Posterior vena cava (tissue), 2 donors: Measurements from ENCODE around the gene NINJ2. TPM values are rescaled to one million over a fixed set of nuclear protein-coding genes. Genes with fewer than 3 reads are reported as not detected.
A peak's percentile ranks its signal among the peaks of the same experiment; 100 is the strongest.
"Not testable (repeated sequence)": the region's sequence is repeated elsewhere in the genome, so short reads cannot be mapped to it uniquely, and the experiment has no call there.

ENCODE experiments used
- DNase-seq: peaks from one replicate; pipeline ENCODE4 v3.0.0-alpha.2; 2020; ENCODE audit warnings: low spot score
- intact Hi-C, 2 donors: fragments of 100-400 bp; cut with DNase I; formaldehyde crosslinking; loops; one replicate each; pipeline versions ENCODE4 v1.14.1 to v1.14.2; 2022 to 2023
- total RNA-seq, 2 donors: library from RNA; stranded (reverse); fragmentation: NEBNext Ultra II Directional; extraction: Animal tissue kit (Norgen Biotek cat#: 25700); gene quantifications; one replicate each; pipeline ENCODE4 v1.2.1, GENCODE V29; 2021
- donor health status: DM: yes; HTN: yes; CAD: no.
- donor health status: DM: yes; HTN: yes; CAD: no.

Gene NINJ2
- total RNA-seq, 2 donors from 2014 or later = 4.6 to 5.6 TPM

DNA sequence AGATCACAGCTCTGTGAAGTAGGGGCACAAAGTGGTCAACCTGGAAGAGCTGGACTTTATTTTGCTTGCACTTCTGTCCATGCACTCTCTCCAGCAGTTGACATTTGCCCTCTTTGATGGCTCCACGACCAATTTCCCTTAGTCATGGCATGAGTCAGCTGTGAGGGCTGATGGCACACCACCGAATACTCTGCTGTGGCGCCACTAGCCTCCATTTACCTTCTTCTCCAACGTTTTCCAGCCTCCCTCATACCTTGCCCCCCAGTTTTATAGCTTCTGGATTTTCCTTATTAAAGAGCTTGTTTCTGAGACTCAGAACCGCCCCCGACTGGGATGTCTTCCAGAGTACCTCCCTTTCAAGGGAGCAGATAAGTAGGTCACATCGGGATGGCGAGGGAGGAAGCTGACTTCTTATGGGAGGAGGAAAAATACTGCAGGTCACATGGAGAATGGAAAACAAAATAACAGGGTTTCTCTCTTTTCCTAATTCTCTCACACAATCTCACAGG is 17.6 kb downstream of the NINJ2 start:
- intact Hi-C loops = loop anchor here in 1 of 2 donors (10.0 kb wide), 1 partner anchor 71 kb away; no protein-coding TSS in a partner anchor
- DNase-seq = peak; percentile 43

DNA sequence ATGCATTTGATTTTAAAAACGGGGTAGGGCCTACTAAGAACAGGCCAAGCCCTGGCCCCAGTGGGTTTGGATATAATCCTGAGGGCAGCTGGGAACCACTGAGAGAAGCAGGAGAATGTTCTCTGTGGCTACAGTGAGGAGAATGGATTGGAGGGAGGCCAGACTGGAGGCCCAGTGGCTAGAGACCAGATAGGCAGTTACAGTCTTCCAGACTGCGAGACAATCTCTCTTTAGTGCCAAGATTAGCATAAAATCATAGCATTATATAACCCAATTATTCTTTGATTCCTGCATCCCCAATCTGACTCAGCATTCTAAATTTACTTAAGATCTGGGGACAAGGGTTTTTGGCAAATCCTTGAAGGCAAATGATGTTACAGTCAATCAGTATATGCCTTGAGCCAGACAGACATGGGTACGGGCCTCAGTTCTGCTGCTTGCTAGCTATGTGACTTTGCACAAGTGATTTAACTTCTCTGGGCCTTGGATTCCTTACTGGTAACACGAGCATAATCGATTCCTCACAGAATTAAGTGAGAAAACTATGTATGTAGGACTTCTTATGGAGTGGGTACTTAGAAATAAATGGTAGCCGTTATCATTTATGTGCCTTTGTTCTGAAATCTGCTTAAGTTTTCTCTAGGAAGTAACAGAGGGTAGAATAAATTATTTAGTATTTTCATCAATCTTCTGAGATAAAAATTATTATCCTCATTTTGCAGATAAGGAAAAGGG is 18.3 kb downstream of the NINJ2 start:
- intact Hi-C loops = loop anchor here (5.0 to 10.0 kb wide), 3 partner anchors 68 to 107 kb away; partner anchors contain the start of gene WNK1 (in 1 of the 2)
- DNase-seq = peak; percentile 58

DNA sequence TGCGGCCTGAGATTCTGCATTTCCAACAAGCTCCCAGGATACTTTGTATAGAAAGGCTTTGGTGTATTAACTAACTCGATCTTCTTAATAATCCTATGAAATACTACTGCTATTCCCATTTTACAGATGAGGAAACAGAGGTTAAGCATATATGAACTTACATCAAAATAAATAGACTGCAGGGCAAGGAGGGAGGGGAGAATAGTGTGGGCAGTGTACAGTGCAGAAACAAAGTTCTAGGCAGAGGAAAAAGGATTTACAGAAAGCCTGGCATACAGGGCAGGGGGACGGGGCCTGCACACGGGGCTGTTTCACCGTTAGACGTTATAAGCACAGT is 19.0 kb downstream of the NINJ2 start:
- intact Hi-C loops = loop anchor here (5.0 to 10.0 kb wide), 3 partner anchors 67 to 108 kb away; partner anchors contain the start of gene WNK1 (in 1 of the 2)
- DNase-seq = peak; percentile 43

DNA sequence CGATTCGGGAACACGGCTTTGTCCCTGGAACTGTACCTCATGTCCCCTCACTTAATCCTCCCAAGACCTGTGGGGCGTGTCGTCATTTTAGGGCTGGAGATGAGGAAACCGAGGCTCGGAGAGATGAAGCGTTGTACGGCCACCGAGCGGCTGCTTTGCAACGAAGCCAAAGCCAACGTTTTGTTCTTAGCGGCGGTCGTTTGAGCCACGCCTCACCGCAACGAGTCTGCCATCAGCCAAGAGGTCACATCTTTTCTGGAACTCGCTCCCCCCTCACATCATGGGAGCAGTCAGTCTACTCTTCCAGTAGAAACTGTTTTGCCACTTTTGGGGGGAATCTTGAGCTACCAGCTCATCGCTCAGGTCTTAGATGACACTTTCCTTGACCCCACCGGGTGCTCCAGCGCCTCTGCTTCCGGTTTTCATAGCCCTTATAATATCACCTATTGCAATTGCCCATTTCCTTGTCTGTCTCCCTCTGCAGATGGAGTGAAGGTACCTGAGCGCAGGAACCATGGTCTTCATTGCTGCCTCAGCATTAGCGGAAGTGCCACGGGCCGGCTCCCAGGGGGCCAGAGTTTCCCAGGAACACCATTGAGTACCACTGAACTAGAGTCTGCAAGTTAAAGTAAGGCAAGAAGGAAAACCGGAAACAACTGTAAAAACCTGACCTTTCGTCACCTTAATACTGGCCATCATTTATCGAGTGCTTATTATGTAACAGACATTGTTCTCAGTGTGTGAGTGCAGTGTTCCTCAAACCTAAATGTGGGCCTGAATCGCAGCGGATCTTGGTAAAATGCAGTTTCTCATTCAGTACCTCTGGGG is 19.6 kb downstream of the NINJ2 start:
- intact Hi-C loops = loop anchor here (5.0 to 10.0 kb wide), 3 partner anchors 66 to 109 kb away; partner anchors contain the start of gene WNK1 (in 1 of the 2)
- DNase-seq = peak; percentile 84

DNA sequence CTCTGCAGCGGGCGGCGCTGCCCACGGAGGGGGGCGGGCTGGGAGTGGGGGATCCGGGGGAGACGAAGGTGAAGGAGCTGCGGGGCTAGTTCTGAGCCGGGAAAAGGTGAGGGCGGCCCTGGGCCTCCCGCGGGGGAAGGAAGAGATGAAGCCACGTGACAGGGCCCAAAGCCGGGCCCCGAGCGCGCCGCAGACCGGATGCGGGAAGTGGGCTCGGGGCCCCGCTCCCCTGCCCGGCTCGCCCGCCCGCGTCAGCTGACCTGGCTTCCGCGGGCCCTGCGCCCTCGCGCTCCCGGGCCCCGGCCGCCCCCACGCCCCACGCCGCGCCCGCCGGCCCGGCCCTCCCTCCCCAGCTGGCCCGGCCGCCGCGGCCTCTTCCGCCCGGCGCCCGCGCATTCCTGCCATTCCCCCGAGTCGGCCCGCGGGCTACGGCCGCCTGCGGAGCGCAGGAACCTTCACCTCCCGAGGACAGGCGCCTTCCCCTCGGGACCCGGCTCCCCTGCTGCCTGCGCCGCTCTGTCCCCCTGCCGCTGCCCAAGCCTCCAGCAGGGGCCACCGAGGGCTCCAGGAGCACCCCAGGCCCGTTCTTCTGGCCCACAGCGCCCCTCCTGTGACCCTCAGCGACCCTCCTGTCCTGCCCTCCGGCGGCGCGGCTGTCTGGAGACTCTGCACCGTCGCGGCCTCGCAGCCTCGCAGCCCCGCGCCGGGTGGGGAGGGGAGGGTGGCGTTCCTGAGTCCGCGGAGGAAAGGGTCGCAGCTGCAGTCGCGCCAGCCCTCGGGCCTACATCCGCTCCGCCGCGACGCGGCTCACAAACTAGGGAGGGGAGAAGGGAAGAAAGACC is 20.4 kb downstream of the NINJ2 start:
- DNase-seq = peak; percentile 92
- intact Hi-C loops = loop anchor here (5.0 to 10.0 kb wide), 3 partner anchors 66 to 109 kb away; partner anchors contain the start of gene WNK1 (in 1 of the 2)

DNA sequence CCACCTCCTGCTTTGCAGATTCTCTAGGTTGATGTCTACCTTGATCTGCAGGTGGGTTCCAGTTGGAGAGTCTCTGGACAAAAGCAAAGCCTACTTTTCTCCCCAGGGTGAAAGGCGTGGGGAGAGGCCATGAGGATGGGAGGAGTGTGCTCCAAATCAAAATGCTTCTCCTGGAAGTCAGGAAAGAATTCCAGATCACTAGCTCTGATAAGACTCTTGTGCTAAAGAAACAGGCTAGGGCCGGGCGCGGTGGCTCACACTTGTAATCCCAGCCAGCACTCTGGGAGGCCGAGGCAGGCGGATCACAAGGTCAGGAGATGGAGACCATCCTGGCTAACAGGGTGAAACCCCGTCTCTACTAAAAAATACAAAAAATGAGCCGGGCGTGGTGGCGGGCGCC is 21.9 kb downstream of the NINJ2 start:
- intact Hi-C loops = loop anchor here (5.0 to 10.0 kb wide), 3 partner anchors 64 to 111 kb away; partner anchors contain the start of gene WNK1 (in 1 of the 2)
- peak; percentile 69 for DNase-seq

DNA sequence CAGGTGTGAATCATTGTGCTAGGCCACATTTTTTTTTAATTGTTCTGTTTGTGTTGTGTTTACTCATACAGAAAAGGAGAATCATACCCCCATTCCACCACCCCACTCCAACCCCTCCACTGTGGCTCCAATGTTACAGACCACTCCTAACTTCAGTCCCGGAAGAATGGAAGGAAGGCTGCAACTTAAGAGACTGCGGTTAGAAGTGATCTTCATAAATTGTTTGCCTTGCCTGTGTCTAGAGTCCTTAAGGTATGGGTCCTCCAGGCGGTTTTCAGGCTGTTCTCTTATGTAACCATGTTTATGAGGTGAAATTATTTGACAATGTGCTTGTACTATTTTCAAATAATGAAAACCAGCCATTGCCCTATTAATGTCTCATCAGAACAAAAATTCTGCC is 22.5 kb downstream of the NINJ2 start:
- intact Hi-C loops = loop anchor here (5.0 to 10.0 kb wide), 3 partner anchors 63 to 112 kb away; partner anchors contain the start of gene WNK1 (in 1 of the 2)
- peak; percentile 16 for DNase-seq

DNA sequence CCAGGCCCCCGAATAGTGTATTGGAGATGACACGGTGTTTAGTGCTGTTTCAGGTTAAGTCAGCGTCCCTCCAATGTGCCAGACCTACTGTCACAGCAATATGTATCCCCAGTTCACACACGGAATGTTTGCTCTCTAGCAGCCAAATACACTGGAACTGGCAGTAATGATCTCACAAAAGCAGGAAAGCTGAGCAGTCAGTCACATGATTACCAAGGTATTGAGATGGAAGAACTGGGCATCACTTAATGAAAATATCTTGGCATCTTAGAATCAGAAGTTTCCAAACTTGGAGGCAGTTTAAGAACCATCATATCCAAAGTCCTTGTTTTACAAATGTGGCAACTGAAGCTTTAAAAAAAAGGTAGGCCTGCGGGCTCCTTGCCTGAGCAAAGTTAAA is 23.3 kb downstream of the NINJ2 start:
- intact Hi-C loops = loop anchor here (5.0 to 10.0 kb wide), 3 partner anchors 63 to 112 kb away; partner anchors contain the start of gene WNK1 (in 1 of the 2)
- peak; percentile 4 for DNase-seq

DNA sequence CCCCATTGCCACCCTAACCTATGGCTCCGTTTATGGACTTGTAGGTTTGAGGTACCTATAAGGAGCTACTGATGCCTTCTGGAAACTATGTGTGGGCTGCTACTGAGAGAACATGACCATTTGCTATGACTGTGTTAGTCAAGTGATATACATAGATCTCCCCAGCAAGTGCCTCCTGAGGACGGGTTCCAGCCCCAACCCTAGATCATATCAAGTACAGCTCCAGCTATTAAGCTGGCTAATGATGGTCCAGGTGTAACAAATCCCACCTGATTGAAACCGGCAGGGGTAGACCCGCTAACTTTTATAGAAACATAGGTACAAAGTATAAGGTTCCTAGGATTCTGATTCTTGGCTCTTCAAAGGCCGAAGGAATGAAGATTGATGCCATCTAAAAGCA is 23.7 kb downstream of the NINJ2 start:
- peak; percentile 2 for DNase-seq
- intact Hi-C loops = no loop called here

DNA sequence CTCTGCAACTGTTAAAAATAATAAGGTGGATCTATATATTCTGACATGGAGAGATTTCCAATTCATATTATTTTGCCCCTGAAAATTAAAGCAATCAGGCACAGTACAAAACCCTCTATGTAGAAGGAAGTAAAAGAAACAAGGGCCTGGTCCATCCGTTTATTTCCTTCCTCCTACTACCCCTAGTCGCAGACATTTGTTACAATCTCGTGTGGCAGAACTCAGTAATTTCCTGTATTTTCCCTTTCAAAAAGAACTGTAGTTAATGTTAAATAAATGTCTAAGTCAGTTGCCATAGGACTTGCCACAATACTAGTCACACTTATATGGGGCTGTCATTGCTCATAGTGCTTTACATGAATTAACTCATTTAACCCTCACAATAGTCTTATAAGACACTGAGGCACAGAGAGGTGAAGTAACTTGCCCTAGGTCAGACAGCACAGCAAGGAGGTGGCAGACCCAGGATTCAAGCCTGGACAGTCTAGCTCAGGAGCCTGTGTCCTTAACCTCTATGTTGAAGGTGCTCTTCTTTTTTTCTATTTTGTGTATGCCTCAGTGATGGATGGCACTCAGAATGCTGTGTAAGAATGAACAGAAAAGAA is 24.2 kb downstream of the NINJ2 start:
- peak; percentile 5 for DNase-seq
- intact Hi-C loops = no loop called here

DNA sequence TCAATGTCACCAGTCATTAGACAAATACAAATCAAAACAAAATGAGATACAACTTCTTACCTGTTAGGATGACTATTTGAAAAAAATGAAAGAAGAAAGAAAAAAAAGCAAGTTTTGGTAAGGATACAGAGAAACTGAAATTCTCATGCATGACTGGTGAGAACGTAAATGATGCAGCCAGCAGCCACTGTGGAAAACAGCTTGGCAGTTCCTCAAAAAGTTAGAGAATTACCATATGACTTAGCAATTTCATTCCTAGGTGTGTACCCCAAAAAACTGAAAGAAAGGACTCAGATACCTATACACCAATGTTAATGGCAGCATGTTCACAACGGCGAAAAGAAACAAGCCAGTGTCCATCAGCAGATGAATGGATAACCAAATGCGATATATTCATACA is 26.6 kb downstream of the NINJ2 start:
- intact Hi-C loops = no loop called here
- peak; percentile 10 for DNase-seq

DNA sequence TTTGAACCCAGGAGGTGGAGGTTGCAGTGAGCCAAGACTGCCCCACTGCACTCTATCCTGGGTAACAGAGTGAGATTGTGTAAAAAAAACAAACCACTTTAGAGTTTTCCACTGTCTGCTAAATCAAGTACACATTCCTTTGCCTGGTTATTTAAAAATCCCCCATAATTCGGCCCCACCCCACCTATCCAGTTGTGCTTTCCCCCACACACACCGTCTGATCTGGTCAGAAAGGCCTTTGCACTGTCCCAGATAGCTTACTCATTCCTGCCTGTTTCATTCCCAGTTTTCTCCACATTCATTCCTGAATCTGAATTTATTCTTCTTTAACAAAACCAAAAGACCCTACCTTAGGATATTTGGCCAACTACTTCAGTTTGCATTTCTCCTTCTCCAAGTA is 29.5 kb downstream of the NINJ2 start:
- peak; percentile 13 for DNase-seq
- intact Hi-C loops = no loop called here

DNA sequence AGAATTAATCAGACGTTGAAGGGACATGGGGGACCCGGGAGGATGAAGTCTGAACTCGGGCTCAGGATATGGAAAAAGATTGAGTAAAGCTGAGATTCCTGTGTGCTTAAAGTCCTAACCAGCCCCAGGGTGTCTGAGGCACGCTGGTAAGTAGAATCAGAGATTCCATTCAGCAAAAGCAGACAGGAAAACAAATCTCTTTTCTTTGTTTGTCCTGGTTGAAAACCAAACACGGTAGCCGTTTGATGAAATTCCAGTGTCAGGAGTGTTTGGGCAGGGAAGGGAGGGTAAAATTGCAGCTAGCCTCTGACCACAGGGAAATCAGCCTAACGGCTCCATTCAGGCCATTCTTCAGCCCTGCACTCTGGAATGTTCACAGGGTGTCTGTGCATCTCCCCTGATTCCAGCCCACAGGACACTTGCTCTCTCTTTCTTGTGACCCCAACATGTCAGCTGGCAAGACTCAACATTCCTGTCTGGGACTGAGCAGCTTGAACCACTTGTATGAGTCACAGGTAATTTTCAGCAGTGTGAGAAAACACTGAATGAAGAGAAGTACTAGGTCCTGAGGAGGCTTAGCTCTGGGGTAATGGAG is 31.0 kb downstream of the NINJ2 start:
- DNase-seq = peak; percentile 73
- intact Hi-C loops = no loop called here

DNA sequence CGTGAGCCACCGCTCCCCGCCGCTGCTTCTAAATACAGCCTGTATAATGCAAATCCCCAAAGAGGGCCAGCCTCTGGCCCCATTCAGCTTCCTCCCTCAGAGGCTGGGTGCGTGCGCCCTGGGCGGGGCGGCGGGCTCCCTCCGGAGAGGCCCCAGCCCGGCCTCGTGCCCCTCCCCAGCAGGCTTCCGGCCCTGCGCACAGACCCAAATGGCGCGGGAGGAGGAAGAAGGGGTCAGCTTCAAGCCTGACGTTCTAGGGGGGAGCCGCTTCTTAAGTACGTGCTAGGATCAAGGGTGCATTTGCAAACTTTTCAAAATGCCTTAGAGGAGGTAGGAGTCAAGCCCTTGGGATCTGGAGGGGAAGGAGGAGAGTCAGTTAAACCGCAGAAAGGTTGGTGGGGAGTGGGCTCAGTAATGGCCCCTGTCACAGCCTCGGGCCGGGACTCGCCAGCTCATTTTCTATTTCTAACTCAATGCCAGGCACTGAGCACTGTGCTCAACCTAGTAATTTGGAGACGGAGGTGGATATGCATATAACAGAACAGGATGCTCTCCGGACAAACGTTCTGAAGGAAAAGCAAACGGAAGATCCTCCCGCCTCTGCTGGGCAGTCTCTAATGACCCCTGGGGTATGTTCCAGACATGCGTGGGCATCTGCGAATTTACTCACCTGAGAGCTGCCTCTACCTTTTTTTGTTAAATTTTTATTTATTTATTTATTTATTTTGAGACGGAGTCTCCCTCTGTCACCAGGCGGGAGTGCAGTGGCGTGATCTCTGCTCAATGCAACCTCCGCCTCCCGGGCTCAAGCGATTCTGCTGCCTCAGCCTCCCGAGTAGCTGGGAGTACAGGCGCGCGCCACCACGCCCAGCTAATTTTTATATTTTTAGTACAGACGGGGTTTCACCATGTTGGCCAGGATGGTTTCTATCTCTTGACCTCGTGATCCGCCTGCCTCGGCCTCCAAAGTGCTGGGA is 32.3 kb downstream of the NINJ2 start:
- intact Hi-C loops = no loop called here
- peak; percentile 94 for DNase-seq

DNA sequence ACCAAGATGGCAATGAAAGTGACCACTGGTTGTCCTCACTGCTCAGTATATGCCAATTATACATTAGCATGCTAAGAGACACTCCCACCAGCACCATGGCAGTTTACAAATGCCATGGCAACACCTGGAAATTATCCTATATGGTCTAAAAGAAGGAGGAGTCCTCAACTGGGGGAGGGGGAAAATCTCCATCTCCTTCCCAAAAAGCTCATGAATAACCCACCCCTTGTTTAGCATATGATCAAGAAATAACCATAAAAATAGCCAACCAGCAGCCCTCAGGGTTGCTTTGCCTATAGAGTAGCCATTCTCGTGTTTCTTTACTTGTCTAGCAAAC is 34.5 kb downstream of the NINJ2 start:
- intact Hi-C loops, DNase-seq: not testable (repeated sequence)

DNA sequence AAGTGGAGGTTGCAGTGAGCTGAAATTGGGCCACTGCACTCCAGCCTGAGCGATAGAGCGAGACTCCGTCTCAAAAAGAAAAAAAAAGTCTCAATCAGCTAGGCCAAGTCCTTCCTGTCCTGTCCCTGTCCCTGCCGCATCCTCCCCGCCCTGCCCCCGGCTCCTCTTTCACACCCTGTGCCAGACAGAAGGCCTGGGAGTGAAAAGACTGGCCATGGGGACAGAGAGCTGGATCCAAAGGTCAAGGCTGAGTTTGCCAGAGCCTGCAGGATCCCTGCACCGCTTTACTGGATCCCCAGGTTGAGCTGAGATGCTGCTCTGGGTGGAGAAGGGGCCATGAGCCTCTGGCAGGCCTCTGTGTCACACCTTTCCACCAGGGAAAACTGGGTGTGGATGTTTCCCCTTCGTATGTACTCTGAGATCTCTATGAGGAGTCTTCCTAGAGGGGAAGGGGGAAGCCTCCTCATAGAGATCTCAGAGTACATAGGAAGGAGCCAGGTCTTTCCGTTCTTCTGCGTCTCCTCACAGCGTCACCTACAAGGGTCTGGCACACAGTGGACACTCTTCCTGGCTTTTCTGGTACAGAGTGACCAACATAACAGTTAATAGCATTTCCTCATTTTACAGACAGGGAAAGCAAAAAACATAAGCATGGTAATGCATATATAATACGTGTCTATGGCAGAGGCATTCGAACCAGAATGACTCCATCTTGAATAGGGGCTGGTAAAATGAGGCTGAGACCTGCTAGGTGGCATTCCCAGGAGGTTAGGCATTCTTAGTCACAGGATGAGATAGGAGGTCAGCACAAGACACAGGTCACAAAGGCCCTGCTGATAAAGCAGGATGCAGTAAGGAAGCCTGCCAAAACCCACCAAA is 35.1 kb downstream of the NINJ2 start:
- peak; percentile 47 for DNase-seq
- intact Hi-C loops = no loop called here
